MM.1S (cell line): ENCODE data around the gene DCLK2.

Source experiments
- CTCF ChIP-seq: fragments of 300-600 bp; sonication (generic); IDR thresholded peaks from 2 replicates; pipeline ENCODE4 v1.5.1; 2016; ENCODE audit warnings: antibody characterized with exemption, low read length, mixed read lengths
- EZH2 ChIP-seq: fragments of 300-600 bp; sonication (generic); optimal IDR thresholded peaks from 2 replicates; pipeline ENCODE3; 2017; ENCODE audit warnings: low read depth, mild to moderate bottlenecking, antibody characterized with exemption, low read length, mixed read lengths
- EZH2phosphoT487 ChIP-seq: fragments of 300-600 bp; sonication (generic); IDR thresholded peaks from 2 replicates; pipeline ENCODE4 v1.6.1; 2018; ENCODE audit warnings: antibody characterized with exemption, low read length

GRCh38 chr4:150123087-150123486 lies 44.8 kb downstream of the DCLK2 start:
- TF ChIP-seq CTCF: no peak
- TF ChIP-seq EZH2phosphoT487: no peak
- TF ChIP-seq EZH2: no peak
